ENCODE results near the gene KANSL1. TPM values are rescaled to one million over a fixed set of nuclear protein-coding genes. Genes with fewer than 3 reads are reported as not detected.
"Not testable (repeated sequence)": the region's sequence is repeated elsewhere in the genome, so short reads cannot be mapped to it uniquely, and the experiment has no call there.

The KANSL1 gene
- total and polyA plus RNA-seq, 12 donors, result 23.2 to 81.2 (median 58.0) TPM

- Histone ChIP-seq H3K27me3 (no peaks in the 10 kb centered on the region), H3K4me1 (replicated peaks in 1 of 2) (peaks cover 18 to 56% of the 10 kb centered on the region in 2 donors), H3K9me3 (replicated peaks in 1 of 3) (no peaks in the 10 kb centered on the region), H3K36me3 (replicated peaks in 1 of 2) (no peaks in the 10 kb centered on the region), H3K27ac (peak overlapping the region; percentile 98 to 100 (median 99)), H3K4me3 (peak overlapping the region; percentile 71 to 93 (median 86))
- WGBS, 4 donors, result 0 to 2% (median 0%) methylated on average over 7 of the region's 7 CpGs
- DNase-seq, result no peak
- intact Hi-C loops (cut with DNase I), result loop anchor here (2.0 to 5.0 kb wide), 2 partner anchors 145 to 147 kb away; no protein-coding TSS in a partner anchor
- TF ChIP-seq CTCF (IDR thresholded peaks at IDR 0.05) (no peak), POLR2A (IDR thresholded peaks at IDR 0.05) (no peak)
Observed at GRCh38 chr17:46192189-46192438, 1.1 kb downstream of the KANSL1 start.

- peak in 4 of 7 donors; percentile 37 to 54 (median 44) for DNase-seq
Observed at GRCh38 chr17:46191322-46192188, 1.7 kb downstream of the KANSL1 start.

DNA sequence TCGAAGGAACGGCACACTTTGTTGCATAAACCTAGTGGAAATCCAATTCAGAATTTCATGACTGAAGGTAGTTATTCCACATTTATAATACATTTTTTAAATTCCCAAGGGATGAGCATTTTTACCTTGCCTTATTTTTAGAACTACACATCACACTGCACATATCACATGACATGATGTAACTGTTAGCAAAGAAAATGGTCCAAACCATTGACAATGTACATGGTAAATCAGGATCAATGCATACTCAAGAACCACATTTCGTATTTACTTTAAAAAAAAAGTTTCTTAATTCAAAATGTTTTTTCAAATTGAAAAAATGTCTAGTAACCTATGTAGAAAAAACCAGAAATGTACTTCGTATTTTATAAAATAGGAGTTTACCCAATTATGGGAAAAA, 2.5 kb downstream of the KANSL1 start:
- TF ChIP-seq CTCF (IDR thresholded peaks at IDR 0.05) (no peak), POLR2A (IDR thresholded peaks at IDR 0.05) (no peak)
- H3K27ac ChIP-seq, result peak overlapping the region in 2 of 5 donors; percentile 100
- no peaks in the 10 kb centered on the region for H3K9me3 ChIP-seq (replicated peaks in 1 of 3)
- 33 to 40% (median 35%) methylated on average over 4 of the region's 4 CpGs for WGBS, 4 donors
- H3K27me3 ChIP-seq, result no peaks in the 10 kb centered on the region
- peaks cover 18 to 65% of the 10 kb centered on the region in 2 donors for H3K4me1 ChIP-seq (replicated peaks in 1 of 2)
- DNase-seq, result no peak
- intact Hi-C loops (cut with DNase I), result loop anchor here in 1 of 2 donors (5.0 kb wide), 1 partner anchor 143 kb away; no protein-coding TSS in a partner anchor
- H3K36me3 ChIP-seq (replicated peaks in 1 of 2), result no peaks in the 10 kb centered on the region
- H3K4me3 ChIP-seq, result peak overlapping the region in 2 of 4 donors; percentile 90 to 93

More at GRCh38 chr17:46191322-46192188, 1.7 kb downstream of the KANSL1 start:
- intact Hi-C loops (cut with DNase I), result loop anchor here (2.0 to 5.0 kb wide), 2 partner anchors 144 to 147 kb away; no protein-coding TSS in a partner anchor
- Histone ChIP-seq H3K4me3 (peak overlapping the region; percentile 71 to 93 (median 86)), H3K4me1 (replicated peaks in 1 of 2) (peaks cover 18 to 62% of the 10 kb centered on the region in 2 donors), H3K36me3 (replicated peaks in 1 of 2) (no peaks in the 10 kb centered on the region), H3K9me3 (replicated peaks in 1 of 3) (no peaks in the 10 kb centered on the region), H3K27me3 (no peaks in the 10 kb centered on the region), H3K27ac (peak overlapping the region; percentile 98 to 100 (median 99))
- WGBS, 4 donors, result 0 to 1% (median 0%) methylated on average over 20 of the region's 20 CpGs
- TF ChIP-seq CTCF (IDR thresholded peaks at IDR 0.05) (no peak), POLR2A (IDR thresholded peaks at IDR 0.05) (peak in 1 of 2 donors; percentile 34)

DNA sequence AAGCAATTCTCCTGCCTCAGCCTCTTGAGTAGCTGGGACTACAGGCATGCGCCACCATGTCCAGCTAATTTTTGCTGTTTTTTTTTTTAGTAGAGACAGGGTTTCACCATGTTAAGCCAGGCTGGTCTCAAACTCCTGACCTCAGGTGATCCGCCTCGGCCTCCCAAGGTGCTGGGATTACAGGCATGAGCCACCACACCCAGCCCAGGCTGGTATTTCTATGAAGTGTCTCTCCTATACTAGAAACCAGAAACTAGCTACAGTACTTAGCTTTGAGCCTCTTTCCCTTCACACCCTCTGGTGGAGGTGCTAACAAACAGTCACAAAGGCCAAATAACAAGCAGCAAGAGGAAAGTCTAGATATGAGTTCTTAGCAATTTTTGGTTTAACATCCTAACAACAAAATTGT, 6.4 kb downstream of the KANSL1 start:
- DNase-seq; H3K4me3 ChIP-seq; H3K27ac ChIP-seq; H3K36me3 ChIP-seq (replicated peaks in 1 of 2); H3K27me3 ChIP-seq; H3K9me3 ChIP-seq (replicated peaks in 1 of 3): not testable (repeated sequence)
- peaks cover 25 to 79% of the 10 kb centered on the region in 2 donors for H3K4me1 ChIP-seq (replicated peaks in 1 of 2)
- intact Hi-C loops (cut with DNase I), result loop anchor here in 1 of 2 donors (10.0 kb wide), 1 partner anchor 112 kb away; no protein-coding TSS in a partner anchor
- 90 to 100% (median 93%) methylated on average over 1 to 3 of the region's 3 CpGs for WGBS, 4 donors
